ENCODE results near the gene OVOL1. TPM values are rescaled to one million over a fixed set of nuclear protein-coding genes. Genes with fewer than 3 reads are reported as not detected.

The OVOL1 gene
- total RNA-seq, 2 experiments from 2014 or later: 0.20 to 0.52 TPM

DNA sequence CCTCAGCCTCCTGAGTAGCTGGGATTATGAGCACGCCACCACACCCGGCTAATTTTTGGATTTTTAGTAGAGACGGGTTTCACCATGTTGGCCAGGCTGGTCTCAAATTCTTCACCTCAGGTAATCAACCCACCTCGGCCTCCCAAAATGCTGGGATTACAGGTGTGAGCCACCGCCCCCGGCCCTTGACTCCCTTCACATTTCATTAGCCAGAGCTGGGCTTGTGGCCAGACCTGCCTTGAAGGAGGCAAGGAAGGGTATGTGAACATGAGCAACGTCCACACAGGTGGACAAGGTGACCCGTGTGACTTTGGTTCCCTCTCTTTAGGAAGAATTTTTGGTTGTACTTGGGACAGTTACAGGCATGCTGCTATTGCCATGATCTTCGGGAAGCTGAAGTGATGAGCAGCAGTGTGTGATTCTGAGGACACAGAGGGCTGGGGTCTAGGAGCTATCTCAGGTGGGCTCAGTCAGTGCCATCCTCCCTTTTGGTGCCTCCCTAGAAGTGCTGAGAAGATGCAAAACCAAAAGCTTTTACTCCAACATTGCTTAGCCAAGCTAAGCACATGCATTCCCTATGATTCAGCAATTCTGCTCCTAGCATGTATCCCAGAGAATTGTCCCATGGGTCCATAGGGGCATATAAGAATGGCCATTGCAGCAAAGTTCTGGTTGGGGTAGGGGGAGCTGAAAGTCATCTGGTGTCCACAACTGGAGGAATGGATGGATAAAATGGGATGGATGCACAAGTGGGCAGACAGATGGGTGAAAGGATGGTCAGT, 12.1 kb upstream of the OVOL1 start:
- no peak for DNase-seq
- no peak for ATAC-seq (ENCODE audit: poor library complexity)
- Mint-ChIP-seq H3K27me3 (no peaks in the 10 kb centered on the region), H3K27ac (no peak overlapping the region), H3K4me1 (ENCODE audit: low read depth) (peaks cover 12% of the 10 kb centered on the region), H3K9me3 (no peaks in the 10 kb centered on the region), H3K4me3 (no peak overlapping the region), H3K36me3 (ENCODE audit: low read depth) (peaks cover 2% of the 10 kb centered on the region)
- H3K4me1 ChIP-seq (ENCODE audit: insufficient read depth, low read length): peaks cover 27% of the 10 kb centered on the region
- POLR2A ChIA-PET: no interaction called here
- TF ChIP-seq, protein P1, sequence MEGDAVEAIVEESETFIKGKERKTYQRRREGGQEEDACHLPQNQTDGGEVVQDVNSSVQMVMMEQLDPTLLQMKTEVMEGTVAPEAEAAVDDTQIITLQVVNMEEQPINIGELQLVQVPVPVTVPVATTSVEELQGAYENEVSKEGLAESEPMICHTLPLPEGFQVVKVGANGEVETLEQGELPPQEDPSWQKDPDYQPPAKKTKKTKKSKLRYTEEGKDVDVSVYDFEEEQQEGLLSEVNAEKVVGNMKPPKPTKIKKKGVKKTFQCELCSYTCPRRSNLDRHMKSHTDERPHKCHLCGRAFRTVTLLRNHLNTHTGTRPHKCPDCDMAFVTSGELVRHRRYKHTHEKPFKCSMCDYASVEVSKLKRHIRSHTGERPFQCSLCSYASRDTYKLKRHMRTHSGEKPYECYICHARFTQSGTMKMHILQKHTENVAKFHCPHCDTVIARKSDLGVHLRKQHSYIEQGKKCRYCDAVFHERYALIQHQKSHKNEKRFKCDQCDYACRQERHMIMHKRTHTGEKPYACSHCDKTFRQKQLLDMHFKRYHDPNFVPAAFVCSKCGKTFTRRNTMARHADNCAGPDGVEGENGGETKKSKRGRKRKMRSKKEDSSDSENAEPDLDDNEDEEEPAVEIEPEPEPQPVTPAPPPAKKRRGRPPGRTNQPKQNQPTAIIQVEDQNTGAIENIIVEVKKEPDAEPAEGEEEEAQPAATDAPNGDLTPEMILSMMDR (IDR thresholded peaks at IDR 0.05): no peak
- intact Hi-C loops (cut with DNase I, micrococcal nuclease): no loop called here
- H3K4me3 ChIP-seq (ENCODE audit: low read length): no peak overlapping the region
- H3K36me3 ChIP-seq (ENCODE audit: insufficient read depth, low read length): peaks cover 16% of the 10 kb centered on the region
- H3K27me3 ChIP-seq (ENCODE audit: control insufficient read depth in 1 of 2, insufficient read depth in 2 of 2, low read length in 2 of 2): no peaks in the 10 kb centered on the region
- CTCF ChIA-PET: interaction anchor here (1.6 kb wide), 1 partner anchor 63 kb away, joined by 6 read pairs; the partner anchor contains the start of gene KAT5
- no peak overlapping the region for H3K27ac ChIP-seq (ENCODE audit: low read depth in 1 of 2, low read length in 2 of 2)
- no peaks in the 10 kb centered on the region for H3K9me3 ChIP-seq (ENCODE audit: control insufficient read depth in 1 of 2, insufficient read depth in 1 of 2, low read length in 2 of 2)

DNA sequence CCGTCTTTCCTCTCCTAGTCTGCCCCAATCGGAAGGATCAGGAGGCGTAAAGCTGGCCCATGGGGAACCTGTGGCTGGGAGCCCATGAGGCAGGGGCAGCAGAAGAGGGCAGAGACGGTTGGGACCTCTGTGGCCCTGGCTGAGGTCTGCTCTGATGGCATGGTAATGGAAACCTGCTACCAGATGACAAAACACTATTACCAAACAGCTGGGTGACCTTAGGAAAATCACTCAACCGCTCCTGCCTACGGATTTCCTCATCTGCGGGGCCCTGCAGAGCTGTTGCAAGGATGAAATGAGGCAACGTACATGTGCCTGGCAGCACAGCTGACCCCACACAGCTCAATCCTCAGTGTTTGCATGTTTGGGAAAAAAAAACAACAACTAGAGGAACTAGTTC, 10.7 kb upstream of the OVOL1 start:
- no peak overlapping the region for H3K27ac Mint-ChIP-seq
- Histone ChIP-seq H3K36me3 (ENCODE audit: insufficient read depth, low read length) (peaks cover 16% of the 10 kb centered on the region), H3K27ac (ENCODE audit: low read depth in 1 of 2, low read length in 2 of 2) (peak overlapping the region in 1 of 2 donors; percentile 44), H3K4me1 (ENCODE audit: insufficient read depth, low read length) (peaks cover 34% of the 10 kb centered on the region), H3K27me3 (ENCODE audit: control insufficient read depth in 1 of 2, insufficient read depth in 2 of 2, low read length in 2 of 2) (no peaks in the 10 kb centered on the region), H3K4me3 (ENCODE audit: low read length) (no peak overlapping the region), H3K9me3 (ENCODE audit: control insufficient read depth in 1 of 2, insufficient read depth in 1 of 2, low read length in 2 of 2) (no peaks in the 10 kb centered on the region)
- no peaks in the 10 kb centered on the region for H3K9me3 Mint-ChIP-seq
- peaks cover 10% of the 10 kb centered on the region for H3K4me1 Mint-ChIP-seq (ENCODE audit: low read depth)
- intact Hi-C loops (cut with DNase I, micrococcal nuclease): no loop called here
- ATAC-seq (ENCODE audit: poor library complexity) (no peak), DNase-seq (peak in 2 of 14 experiments; percentile 51 to 65)
- H3K4me3 Mint-ChIP-seq: no peak overlapping the region
- peaks cover 8% of the 10 kb centered on the region for H3K36me3 Mint-ChIP-seq (ENCODE audit: low read depth)
- TF ChIP-seq, protein P1 (IDR thresholded peaks at IDR 0.05): no peak
- ChIA-PET POLR2A (no interaction called here), CTCF (interaction anchor here (1.6 kb wide), 1 partner anchor 65 kb away, joined by 6 read pairs; the partner anchor contains the start of gene KAT5)
- H3K27me3 Mint-ChIP-seq: no peaks in the 10 kb centered on the region

DNA sequence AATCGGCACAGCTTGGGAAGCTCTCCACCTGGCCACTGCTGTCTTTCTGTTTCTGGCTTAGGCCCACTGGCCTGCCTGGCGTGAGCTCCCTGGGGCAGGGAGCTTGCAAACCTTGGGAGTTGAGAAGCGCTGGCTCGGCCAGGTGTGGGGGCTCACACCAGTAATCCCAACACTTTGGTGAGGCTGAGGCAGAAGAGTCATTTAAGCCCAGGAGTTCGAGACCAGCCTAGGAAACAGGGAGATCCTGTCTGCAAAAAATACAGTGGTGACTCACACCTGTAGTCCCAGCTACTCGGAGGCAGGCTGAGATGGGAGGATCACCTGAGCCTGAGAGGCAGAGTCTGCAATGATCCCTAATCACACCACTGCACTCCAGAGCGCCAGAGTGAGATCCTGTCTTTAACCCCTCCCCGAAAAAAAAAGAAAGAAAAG, 10.1 kb upstream of the OVOL1 start:
- CTCF ChIA-PET: interaction anchor here (1.7 kb wide), 1 partner anchor 65 kb away, joined by 6 read pairs; the partner anchor contains the start of gene KAT5
- H3K36me3 Mint-ChIP-seq (ENCODE audit: low read depth): peaks cover 8% of the 10 kb centered on the region
- no peaks in the 10 kb centered on the region for H3K27me3 ChIP-seq (ENCODE audit: control insufficient read depth in 1 of 2, insufficient read depth in 2 of 2, low read length in 2 of 2)
- H3K27me3 Mint-ChIP-seq: no peaks in the 10 kb centered on the region
- POLR2A ChIA-PET: no interaction called here
- no peaks in the 10 kb centered on the region for H3K9me3 Mint-ChIP-seq
- H3K4me1 ChIP-seq (ENCODE audit: insufficient read depth, low read length): peaks cover 39% of the 10 kb centered on the region
- H3K4me1 Mint-ChIP-seq (ENCODE audit: low read depth): peaks cover 10% of the 10 kb centered on the region
- ATAC-seq (ENCODE audit: poor library complexity): no peak
- DNase-seq: no peak
- intact Hi-C loops (cut with DNase I, micrococcal nuclease): no loop called here
- peaks cover 16% of the 10 kb centered on the region for H3K36me3 ChIP-seq (ENCODE audit: insufficient read depth, low read length)
- H3K27ac ChIP-seq (ENCODE audit: low read depth in 1 of 2, low read length in 2 of 2): no peak overlapping the region
- TF ChIP-seq, protein P1 (IDR thresholded peaks at IDR 0.05): no peak
- H3K4me3 ChIP-seq (ENCODE audit: low read length): no peak overlapping the region
- H3K4me3 Mint-ChIP-seq: peak overlapping the region; percentile 20
- no peak overlapping the region for H3K27ac Mint-ChIP-seq
- H3K9me3 ChIP-seq (ENCODE audit: control insufficient read depth in 1 of 2, insufficient read depth in 1 of 2, low read length in 2 of 2): no peaks in the 10 kb centered on the region

Data from CD4-positive, alpha-beta T cell (primary cell).